ENCODE measurements around the gene PACSIN2. TPM values are rescaled to one million over a fixed set of nuclear protein-coding genes. Genes with fewer than 3 reads are reported as not detected.

PACSIN2 gene
- total and polyA plus RNA-seq, 2 of the 13 experiments (the other 11 are each of a cell fraction or from before 2014, with no cell fraction given), result 54.1 to 68.8 TPM

- peaks cover 38% of the 10 kb centered on the region for H3K4me1 ChIP-seq (ENCODE audit: insufficient read depth, low read length)
- POLR2A ChIA-PET, result no interaction called here
- 97% methylated on average over 9 of the region's 10 CpGs for WGBS (ENCODE audit: low lambda C conversion rate)
These were observed 104.6 kb downstream of the PACSIN2 start for GRCh38 chr22:42910221-42910942.

GRCh38 chr22:42909363-42910058 lies 105.4 kb downstream of the PACSIN2 start:
- no peak for FAIRE-seq
- no peak for DNase-seq (ENCODE audit: low spot score)
- ATAC-seq, result no peak
- WGBS (ENCODE audit: low lambda C conversion rate), result 98% methylated on average over 14 of the region's 14 CpGs
- Histone ChIP-seq H2AFZ (ENCODE audit: low read length) (no peak overlapping the region), H3K4me1 (ENCODE audit: insufficient read depth, low read length) (peaks cover 32% of the 10 kb centered on the region), H3K4me2 (ENCODE audit: low read depth, low read length) (no peak overlapping the region), H3K9me3 (ENCODE audit: low read length) (no peaks in the 10 kb centered on the region), H4K20me1 (ENCODE audit: insufficient read depth, low read length) (no peaks in the 10 kb centered on the region; the same call in 1 of the 2 replicates), H3K79me2 (ENCODE audit: insufficient read depth, low read length) (peaks cover 59% of the 10 kb centered on the region), H3K27ac (ENCODE audit: extremely low read length, insufficient read depth, low read length) (no peak overlapping the region), H3K27me3 (ENCODE audit: control insufficient read depth in 1 of 2, insufficient read depth in 2 of 2, low read length in 2 of 2) (no peaks in the 10 kb centered on the region), H3K9ac (ENCODE audit: insufficient read depth, low read depth, low read length) (no peak overlapping the region), H3K4me3 (replicated peaks in 1 of 3; ENCODE audit: insufficient read depth in 1 of 3, low read depth in 2 of 3, low read length in 3 of 3) (no peak overlapping the region), H3K36me3 (replicated peaks in 1 of 2; ENCODE audit: control insufficient read depth in 1 of 2, insufficient read depth in 2 of 2, low read length in 2 of 2) (peaks cover 24 to 59% of the 10 kb centered on the region in 2 experiments)
- ChIA-PET POLR2A (no interaction called here), CTCF (ENCODE audit: low intra/inter-chr PET ratio, low total read pairs) (no interaction called here)
- intact Hi-C loops (cut with micrococcal nuclease; ENCODE audit: unreplicated experiment), result loop anchor here (5.0 kb wide), 1 partner anchor 48 kb away; no protein-coding TSS in a partner anchor
- in situ Hi-C loops (cut with HindIII; ENCODE audit: extremely low pct_ligation_motif_present, low pct_unique_long_range_greater_than_20kb), result no loop called here
- no TSS peak for BruUV-seq (replicated peaks)
- TF ChIP-seq MXD4 (CRISPR knock-in tag; IDR thresholded peaks at IDR 0.05), result no peak
- TF ChIP-seq ZNF777 (CRISPR knock-in tag; IDR thresholded peaks at IDR 0.05), result no peak
- no peak for TF ChIP-seq RFX1 (IDR thresholded peaks at IDR 0.05)
- TF ChIP-seq TSC22D2 (CRISPR knock-in tag; IDR thresholded peaks at IDR 0.05; ENCODE audit: borderline replicate concordance), result no peak
- no peak for TF ChIP-seq NFE2L1 (CRISPR knock-in tag; IDR thresholded peaks at IDR 0.05; ENCODE audit: borderline replicate concordance)
- no peak for TF ChIP-seq ZFP82 (CRISPR knock-in tag; IDR thresholded peaks at IDR 0.05; ENCODE audit: borderline replicate concordance)
- TF ChIP-seq PRDM10 (CRISPR knock-in tag; IDR thresholded peaks at IDR 0.05; ENCODE audit: low read depth), result no peak
- TF ChIP-seq ZNF292 (CRISPR knock-in tag; IDR thresholded peaks at IDR 0.05; ENCODE audit: borderline replicate concordance, low read depth), result no peak
- no peak for TF ChIP-seq FOXC1 (CRISPR knock-in tag; IDR thresholded peaks at IDR 0.05; ENCODE audit: borderline replicate concordance)
- TF ChIP-seq ASH2L (IDR thresholded peaks at IDR 0.05; ENCODE audit: insufficient read length, low read depth, low read length), result no peak
- TF ChIP-seq ZFP90 (CRISPR knock-in tag; IDR thresholded peaks at IDR 0.05; ENCODE audit: borderline replicate concordance), result no peak
- no peak for TF ChIP-seq KAT7 (CRISPR knock-in tag; IDR thresholded peaks at IDR 0.05; ENCODE audit: borderline replicate concordance)
- TF ChIP-seq FOXJ3 (CRISPR knock-in tag; IDR thresholded peaks at IDR 0.05; ENCODE audit: borderline replicate concordance), result no peak

More at GRCh38 chr22:42910221-42910942, 104.6 kb downstream of the PACSIN2 start:
- Histone ChIP-seq H3K36me3 (replicated peaks in 1 of 2; ENCODE audit: control insufficient read depth in 1 of 2, insufficient read depth in 2 of 2, low read length in 2 of 2) (peaks cover 23 to 52% of the 10 kb centered on the region in 2 experiments), H3K4me3 (replicated peaks in 1 of 3; ENCODE audit: insufficient read depth in 1 of 3, low read depth in 2 of 3, low read length in 3 of 3) (no peak overlapping the region), H3K27me3 (ENCODE audit: control insufficient read depth in 1 of 2, insufficient read depth in 2 of 2, low read length in 2 of 2) (no peaks in the 10 kb centered on the region), H4K20me1 (ENCODE audit: insufficient read depth, low read length) (no peaks in the 10 kb centered on the region; the same call in 1 of the 2 replicates), H3K9me3 (ENCODE audit: low read length) (no peaks in the 10 kb centered on the region), H3K9ac (ENCODE audit: insufficient read depth, low read depth, low read length) (no peak overlapping the region), H3K4me2 (ENCODE audit: low read depth, low read length) (no peak overlapping the region), H3K27ac (ENCODE audit: extremely low read length, insufficient read depth, low read length) (no peak overlapping the region), H3K79me2 (ENCODE audit: insufficient read depth, low read length) (peaks cover 64% of the 10 kb centered on the region), H2AFZ (ENCODE audit: low read length) (no peak overlapping the region)
- ATAC-seq (no peak), FAIRE-seq (no peak), DNase-seq (ENCODE audit: low spot score) (no peak)
- CTCF ChIA-PET (ENCODE audit: low intra/inter-chr PET ratio, low total read pairs), result no interaction called here
- no TSS peak for BruUV-seq (replicated peaks)
- in situ Hi-C loops (cut with HindIII; ENCODE audit: extremely low pct_ligation_motif_present, low pct_unique_long_range_greater_than_20kb) (no loop called here), intact Hi-C loops (cut with micrococcal nuclease; ENCODE audit: unreplicated experiment) (loop anchor here (5.0 kb wide), 1 partner anchor 47 kb away; no protein-coding TSS in a partner anchor)
- TF ChIP-seq ZNF7 (CRISPR knock-in tag; IDR thresholded peaks at IDR 0.05), result no peak
- peak; percentile 36 for TF ChIP-seq AGO2 (optimal IDR thresholded peaks at IDR 0.05; ENCODE audit: low read depth, low read length)
